Measurements from ENCODE around the gene FADD. TPM values are rescaled to one million over a fixed set of nuclear protein-coding genes. Genes with fewer than 3 reads are reported as not detected.
"Not testable (repeated sequence)": the region's sequence is repeated elsewhere in the genome, so short reads cannot be mapped to it uniquely, and the experiment has no call there.

Gene FADD
- total RNA-seq, 1 experiment from 2014 or later: 45.1 TPM

- peak; percentile 82 for DNase-seq (ENCODE audit: low read depth)
Observed at GRCh38 chr11:70203751-70204465, 812 bp downstream of the FADD start.

- DNase-seq (ENCODE audit: low read depth): no peak
Observed at GRCh38 chr11:70204466-70204799, 1.3 kb downstream of the FADD start.

GRCh38 chr11:70205049-70205725 is 2.1 kb downstream of the FADD start:
- no peak for DNase-seq (ENCODE audit: low read depth)

DNA sequence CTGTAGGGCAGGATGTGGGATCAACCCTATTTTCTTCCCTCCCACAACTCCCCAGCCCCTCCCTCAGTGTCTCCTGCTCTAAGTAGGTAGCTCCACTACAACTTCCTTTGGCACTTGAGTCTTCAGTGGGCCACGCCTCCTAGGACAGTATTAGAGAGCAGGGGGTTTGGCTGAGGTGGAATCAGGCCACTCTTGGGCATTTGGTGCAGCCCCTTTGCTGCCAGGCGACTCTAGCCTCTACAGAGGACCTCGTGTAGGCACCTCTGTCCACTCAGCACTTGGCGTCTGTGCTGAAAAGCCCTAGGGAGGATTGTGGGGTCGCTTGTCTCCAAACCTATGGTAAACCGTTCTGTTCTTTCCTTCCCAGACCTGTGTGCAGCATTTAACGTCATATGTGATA is 2.7 kb downstream of the FADD start:
- no peak for DNase-seq (ENCODE audit: low read depth)

DNA sequence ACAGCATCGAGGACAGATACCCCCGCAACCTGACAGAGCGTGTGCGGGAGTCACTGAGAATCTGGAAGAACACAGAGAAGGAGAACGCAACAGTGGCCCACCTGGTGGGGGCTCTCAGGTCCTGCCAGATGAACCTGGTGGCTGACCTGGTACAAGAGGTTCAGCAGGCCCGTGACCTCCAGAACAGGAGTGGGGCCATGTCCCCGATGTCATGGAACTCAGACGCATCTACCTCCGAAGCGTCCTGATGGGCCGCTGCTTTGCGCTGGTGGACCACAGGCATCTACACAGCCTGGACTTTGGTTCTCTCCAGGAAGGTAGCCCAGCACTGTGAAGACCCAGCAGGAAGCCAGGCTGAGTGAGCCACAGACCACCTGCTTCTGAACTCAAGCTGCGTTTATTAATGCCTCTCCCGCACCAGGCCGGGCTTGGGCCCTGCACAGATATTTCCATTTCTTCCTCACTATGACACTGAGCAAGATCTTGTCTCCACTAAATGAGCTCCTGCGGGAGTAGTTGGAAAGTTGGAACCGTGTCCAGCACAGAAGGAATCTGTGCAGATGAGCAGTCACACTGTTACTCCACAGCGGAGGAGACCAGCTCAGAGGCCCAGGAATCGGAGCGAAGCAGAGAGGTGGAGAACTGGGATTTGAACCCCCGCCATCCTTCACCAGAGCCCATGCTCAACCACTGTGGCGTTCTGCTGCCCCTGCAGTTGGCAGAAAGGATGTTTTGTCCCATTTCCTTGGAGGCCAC is 3.3 kb downstream of the FADD start:
- DNase-seq (ENCODE audit: low read depth): no peak

DNA sequence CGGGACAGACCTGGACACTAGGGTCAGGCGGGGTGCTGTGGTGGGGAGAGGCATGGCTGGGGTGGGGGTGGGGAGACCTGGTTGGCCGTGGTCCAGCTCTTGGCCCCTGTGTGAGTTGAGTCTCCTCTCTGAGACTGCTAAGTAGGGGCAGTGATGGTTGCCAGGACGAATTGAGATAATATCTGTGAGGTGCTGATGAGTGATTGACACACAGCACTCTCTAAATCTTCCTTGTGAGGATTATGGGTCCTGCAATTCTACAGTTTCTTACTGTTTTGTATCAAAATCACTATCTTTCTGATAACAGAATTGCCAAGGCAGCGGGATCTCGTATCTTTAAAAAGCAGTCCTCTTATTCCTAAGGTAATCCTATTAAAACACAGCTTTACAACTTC is 3.9 kb downstream of the FADD start:
- no peak for DNase-seq (ENCODE audit: low read depth)

DNA sequence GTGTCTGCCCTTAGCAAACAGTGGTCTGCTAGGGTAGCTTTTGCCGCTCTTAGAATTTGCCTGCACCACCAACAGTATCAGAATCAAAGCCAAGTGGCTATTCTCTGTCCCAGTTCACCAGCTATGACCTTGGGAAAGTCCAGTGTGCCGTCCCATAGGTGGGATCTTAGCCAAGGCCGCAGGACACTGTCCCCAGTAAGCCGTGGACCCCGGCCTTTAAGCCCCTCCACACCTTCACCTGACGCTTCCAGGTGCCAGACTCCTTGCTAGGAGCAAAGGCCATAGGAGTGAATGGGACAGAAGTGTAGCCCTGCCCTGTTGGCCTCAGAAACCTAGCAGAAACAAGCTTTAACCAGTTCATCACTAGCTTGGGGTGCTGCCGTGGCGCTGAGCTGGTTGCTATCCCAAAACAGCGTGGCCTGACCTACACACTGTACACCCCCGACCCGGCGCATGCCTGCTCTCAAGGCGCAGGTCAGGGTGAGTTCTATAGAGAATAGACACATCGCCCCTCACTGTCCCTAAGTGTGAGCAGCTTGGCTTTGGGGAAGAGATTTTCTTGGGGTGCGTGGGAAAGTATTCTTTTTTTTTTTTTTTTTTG is 4.5 kb downstream of the FADD start:
- DNase-seq (ENCODE audit: low read depth): no peak

DNA sequence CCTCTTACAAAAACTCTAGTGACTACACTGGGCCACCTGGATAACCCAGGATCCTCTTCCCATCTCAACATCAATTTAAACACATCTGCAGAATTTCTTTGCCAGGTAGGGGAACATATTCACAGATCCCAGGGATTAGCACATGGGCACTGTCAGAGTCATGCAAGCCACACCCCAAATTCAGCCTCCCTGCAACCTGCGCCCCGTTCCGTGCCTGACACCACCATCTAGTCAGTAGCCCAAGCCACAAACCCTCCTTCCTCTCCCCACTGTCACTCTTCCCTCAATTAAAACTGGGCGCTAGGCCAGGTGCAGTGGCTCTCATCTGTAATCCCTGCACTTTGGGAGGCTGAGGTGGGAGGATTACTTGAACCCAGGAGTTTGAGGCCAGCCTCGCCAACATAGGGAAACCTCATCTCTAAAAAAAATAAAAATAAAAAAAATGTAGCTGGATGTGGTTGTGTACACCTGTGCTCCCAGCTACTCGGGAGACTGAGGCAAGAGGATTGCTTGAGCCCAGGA is 6.4 kb downstream of the FADD start:
- DNase-seq (ENCODE audit: low read depth): no peak

- peak; percentile 80 for DNase-seq (ENCODE audit: low read depth)
Observed at GRCh38 chr11:70210051-70210501, 7.0 kb downstream of the FADD start.

DNA sequence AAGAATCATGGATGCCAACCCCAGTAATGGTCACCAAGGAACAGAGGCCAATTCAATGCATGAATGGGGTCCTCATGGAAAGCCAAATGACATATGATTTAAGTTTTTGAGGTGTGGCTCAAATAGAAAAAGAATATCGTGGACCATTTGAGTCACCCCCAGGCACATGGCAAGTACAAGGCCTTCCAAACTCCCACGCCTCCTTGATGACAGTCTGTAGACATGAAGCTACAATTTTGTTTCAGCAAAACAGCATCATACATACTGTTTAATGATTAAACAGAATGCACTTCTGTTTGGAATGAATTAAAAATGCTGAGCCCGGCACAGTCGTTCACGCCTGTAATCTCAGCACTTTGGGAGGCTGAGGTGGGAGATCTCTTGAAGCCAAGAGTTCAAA is 7.4 kb downstream of the FADD start:
- no peak for DNase-seq (ENCODE audit: low read depth)

DNA sequence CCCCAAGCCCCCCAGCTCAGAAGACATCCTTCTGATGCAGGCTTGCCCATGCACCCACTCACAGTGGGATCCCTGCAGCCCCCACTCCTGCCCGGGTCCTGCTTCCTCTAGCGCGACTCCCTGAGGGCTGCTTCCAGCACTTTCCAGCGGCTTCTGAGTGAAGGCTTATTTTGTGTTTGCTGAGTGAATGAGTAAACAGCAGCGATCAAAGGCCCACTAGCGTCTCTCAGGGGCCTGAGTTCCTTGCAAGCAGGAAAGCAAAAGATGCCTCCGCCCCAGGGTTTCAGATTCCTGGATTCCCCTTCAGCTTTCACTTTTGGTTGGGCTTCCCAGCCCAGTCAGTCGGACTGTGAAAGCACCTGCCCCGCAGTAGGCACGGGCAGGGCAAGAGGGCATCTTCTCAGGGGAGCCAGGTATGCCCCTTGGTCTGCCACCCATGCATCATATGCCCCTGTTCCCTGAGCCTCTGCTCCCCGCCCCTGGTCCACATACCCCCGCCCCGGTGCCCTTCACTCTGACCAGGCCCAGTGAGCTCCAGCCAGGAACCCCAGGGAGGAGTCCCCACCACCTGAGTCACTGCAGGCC is 9.2 kb downstream of the FADD start:
- no peak for DNase-seq (ENCODE audit: low read depth)

DNA sequence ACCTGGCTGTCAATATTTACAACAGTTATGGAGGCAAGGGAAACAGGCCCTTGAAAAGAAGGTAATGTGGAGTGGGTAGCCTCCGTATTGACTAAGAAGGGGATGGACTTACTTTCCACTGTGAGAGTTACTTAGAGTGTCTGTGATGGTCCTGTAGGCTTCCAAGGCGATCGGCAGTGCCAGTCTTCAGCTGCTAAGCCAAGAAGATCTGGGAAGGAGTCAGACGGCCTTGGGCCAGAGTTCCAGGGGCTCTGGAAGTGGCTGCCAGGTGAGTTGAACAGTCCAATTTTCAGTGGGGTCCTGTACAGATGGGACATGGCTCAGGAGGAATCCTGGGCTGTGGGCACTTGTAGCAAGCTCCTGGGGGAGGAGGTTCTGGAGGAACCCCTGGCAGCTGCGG is 14.3 kb downstream of the FADD start:
- not testable (repeated sequence) for DNase-seq (ENCODE audit: low read depth)

DNA sequence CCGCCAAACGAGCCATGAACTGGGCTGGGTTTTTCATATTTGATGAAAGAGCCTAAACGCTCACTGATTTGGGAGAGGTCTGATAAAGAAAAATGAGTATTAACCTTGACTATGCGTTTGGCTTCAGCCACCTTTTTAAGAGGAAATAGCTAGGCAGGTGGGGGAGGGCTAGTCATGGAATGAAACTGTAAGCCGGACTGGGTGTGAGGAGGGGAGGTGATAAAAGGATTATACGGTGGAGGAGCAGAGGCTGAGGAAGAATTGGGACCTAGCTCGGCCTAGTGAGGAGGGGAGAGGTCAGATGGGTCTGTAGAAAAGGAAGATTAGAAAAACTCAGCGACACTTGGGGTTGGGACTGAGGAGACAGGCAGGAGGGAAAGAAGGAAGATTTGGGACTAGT is 15.0 kb downstream of the FADD start:
- not testable (repeated sequence) for DNase-seq (ENCODE audit: low read depth)

- no peak for DNase-seq (ENCODE audit: low read depth)
Observed at GRCh38 chr11:70220136-70220535, 17.0 kb downstream of the FADD start.

DNA sequence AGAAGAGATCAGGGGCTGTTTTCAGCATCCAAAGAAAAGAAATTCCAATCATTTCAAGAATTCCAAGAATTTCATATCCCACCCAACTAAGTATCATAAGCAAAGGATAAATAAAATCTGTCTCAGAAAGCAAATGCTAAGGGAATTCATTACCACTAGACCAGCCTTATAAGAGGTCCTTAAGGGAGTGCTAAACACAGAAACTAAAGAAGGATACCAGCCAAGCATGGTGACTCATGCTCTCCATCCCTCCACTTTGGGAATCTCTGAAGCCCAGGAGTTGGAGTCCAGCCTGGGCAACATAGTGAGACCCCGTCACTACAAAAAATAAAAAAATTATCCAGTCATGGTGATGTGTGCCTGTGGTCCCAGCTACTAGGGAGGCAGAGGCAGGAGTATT is 17.8 kb downstream of the FADD start:
- DNase-seq (ENCODE audit: low read depth): peak; percentile 34

GRCh38 chr11:70225681-70226177 is 22.6 kb downstream of the FADD start:
- no peak for DNase-seq (ENCODE audit: low read depth)

GRCh38 chr11:70226183-70226582 is 23.1 kb downstream of the FADD start:
- no peak for DNase-seq (ENCODE audit: low read depth)

GRCh38 chr11:70226967-70227366 is 23.9 kb downstream of the FADD start:
- DNase-seq (ENCODE audit: low read depth): no peak

- DNase-seq (ENCODE audit: low read depth): no peak
Observed at GRCh38 chr11:70229737-70230136, 26.6 kb downstream of the FADD start.

- DNase-seq (ENCODE audit: low read depth): no peak
Observed at GRCh38 chr11:70230151-70230839, 27.2 kb downstream of the FADD start.
